Tibial nerve (tissue), 4 donors: ENCODE results near the gene FCAMR. TPM values are rescaled to one million over a fixed set of nuclear protein-coding genes. Genes with fewer than 3 reads are reported as not detected.

Experiments
- total RNA-seq, 4 donors: library from RNA; depleted of rRNA; stranded (reverse); fragments of >200 nt; gene quantifications; one replicate each; pipeline ENCODE4 v1.1.0, GENCODE V29; 2016

The FCAMR gene
- total RNA-seq, 4 donors from 2014 or later, result not detected

Other genes starting within 250 kb of the FCAMR start
- not detected for gene IL19, start 199.7 kb downstream of the FCAMR start, total RNA-seq
- 1 to 10 TPM in 2 of 4 donors, under 1 TPM in 1, not detected in 1; 0.78 to 4.8 (median 1.1) TPM for gene IL10, start 198.0 kb downstream of the FCAMR start, total RNA-seq
- not detected for gene IL20, start 104.8 kb downstream of the FCAMR start, total RNA-seq
- gene IL24, start 73.0 kb downstream of the FCAMR start, total RNA-seq, result not detected
- 1 to 10 TPM; 1.8 to 3.1 (median 2.6) TPM for gene FCMR, start 48.5 kb downstream of the FCAMR start, total RNA-seq
- under 1 TPM in 1 of 4 donors, not detected in 3; 0.22 TPM for gene PIGR, start 24.0 kb downstream of the FCAMR start, total RNA-seq
- gene C1orf116, start 62.3 kb upstream of the FCAMR start, total RNA-seq, result under 1 TPM in 1 of 4 donors, not detected in 3; 0.44 TPM
- gene YOD1, start 80.7 kb upstream of the FCAMR start, total RNA-seq, result 10 to 100 TPM in 3 of 4 donors, 1 to 10 TPM in 1; 6.9 to 11.8 (median 10.7) TPM
- gene PFKFB2, start 82.8 kb upstream of the FCAMR start, total RNA-seq, result 1 to 10 TPM; 6.5 to 9.8 (median 8.6) TPM
- 1 to 10 TPM in 1 of 4 donors, under 1 TPM in 1, not detected in 2; 0.90 to 4.9 TPM for gene C4BPB, start 118.4 kb upstream of the FCAMR start, total RNA-seq
- not detected for gene C4BPA, start 133.8 kb upstream of the FCAMR start, total RNA-seq